OCI-LY3 (cell line): ENCODE results near the gene SUPT3H.

Source experiments
- EZH2phosphoT487 ChIP-seq: fragments of 200-600 bp; shearing (Covaris generic); IDR thresholded peaks from 2 replicates; pipeline ENCODE4 v1.6.1; 2018; ENCODE audit warnings: antibody characterized with exemption, mixed run types, low read depth
- TF ChIP-seq, protein P1 (sequence below): fragments of 200-600, 300-600 bp; sonication (generic); IDR thresholded peaks from 2 replicates; pipeline ENCODE4 v1.5.1; 2014; ENCODE audit warnings: antibody characterized with exemption, low read length, low read depth

DNA sequence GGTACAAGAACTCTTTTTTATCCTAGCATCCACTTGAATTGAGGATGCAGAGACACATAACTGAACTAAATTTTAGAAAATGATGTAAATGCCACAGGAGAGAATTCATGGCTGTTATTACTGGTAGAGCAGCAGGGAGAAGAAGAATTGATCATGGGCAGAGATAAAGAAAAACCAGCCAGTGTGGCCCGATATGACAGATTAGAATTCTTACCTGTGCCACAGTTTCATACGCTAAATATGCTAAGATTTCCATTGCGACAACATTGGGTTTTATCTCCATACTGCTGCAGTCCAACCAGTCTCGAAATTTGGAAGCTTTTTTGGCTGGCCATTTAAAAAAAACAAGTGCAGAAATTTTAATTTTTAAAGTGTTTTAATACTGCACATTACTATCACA, 423.5 kb downstream of the SUPT3H start:
- TF ChIP-seq, protein P1, sequence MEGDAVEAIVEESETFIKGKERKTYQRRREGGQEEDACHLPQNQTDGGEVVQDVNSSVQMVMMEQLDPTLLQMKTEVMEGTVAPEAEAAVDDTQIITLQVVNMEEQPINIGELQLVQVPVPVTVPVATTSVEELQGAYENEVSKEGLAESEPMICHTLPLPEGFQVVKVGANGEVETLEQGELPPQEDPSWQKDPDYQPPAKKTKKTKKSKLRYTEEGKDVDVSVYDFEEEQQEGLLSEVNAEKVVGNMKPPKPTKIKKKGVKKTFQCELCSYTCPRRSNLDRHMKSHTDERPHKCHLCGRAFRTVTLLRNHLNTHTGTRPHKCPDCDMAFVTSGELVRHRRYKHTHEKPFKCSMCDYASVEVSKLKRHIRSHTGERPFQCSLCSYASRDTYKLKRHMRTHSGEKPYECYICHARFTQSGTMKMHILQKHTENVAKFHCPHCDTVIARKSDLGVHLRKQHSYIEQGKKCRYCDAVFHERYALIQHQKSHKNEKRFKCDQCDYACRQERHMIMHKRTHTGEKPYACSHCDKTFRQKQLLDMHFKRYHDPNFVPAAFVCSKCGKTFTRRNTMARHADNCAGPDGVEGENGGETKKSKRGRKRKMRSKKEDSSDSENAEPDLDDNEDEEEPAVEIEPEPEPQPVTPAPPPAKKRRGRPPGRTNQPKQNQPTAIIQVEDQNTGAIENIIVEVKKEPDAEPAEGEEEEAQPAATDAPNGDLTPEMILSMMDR = no peak
- TF ChIP-seq EZH2phosphoT487 = no peak
